T-helper 22 cell (primary cell): ENCODE results near the gene NOXO1.
"Not testable (repeated sequence)": the region's sequence is repeated elsewhere in the genome, so short reads cannot be mapped to it uniquely, and the experiment has no call there.

ENCODE experiments used
- DNase-seq: peaks from one replicate; pipeline ENCODE4 v3.0.0-alpha.2; 2020; ENCODE audit warnings: low read depth

NOXO1 gene

DNA sequence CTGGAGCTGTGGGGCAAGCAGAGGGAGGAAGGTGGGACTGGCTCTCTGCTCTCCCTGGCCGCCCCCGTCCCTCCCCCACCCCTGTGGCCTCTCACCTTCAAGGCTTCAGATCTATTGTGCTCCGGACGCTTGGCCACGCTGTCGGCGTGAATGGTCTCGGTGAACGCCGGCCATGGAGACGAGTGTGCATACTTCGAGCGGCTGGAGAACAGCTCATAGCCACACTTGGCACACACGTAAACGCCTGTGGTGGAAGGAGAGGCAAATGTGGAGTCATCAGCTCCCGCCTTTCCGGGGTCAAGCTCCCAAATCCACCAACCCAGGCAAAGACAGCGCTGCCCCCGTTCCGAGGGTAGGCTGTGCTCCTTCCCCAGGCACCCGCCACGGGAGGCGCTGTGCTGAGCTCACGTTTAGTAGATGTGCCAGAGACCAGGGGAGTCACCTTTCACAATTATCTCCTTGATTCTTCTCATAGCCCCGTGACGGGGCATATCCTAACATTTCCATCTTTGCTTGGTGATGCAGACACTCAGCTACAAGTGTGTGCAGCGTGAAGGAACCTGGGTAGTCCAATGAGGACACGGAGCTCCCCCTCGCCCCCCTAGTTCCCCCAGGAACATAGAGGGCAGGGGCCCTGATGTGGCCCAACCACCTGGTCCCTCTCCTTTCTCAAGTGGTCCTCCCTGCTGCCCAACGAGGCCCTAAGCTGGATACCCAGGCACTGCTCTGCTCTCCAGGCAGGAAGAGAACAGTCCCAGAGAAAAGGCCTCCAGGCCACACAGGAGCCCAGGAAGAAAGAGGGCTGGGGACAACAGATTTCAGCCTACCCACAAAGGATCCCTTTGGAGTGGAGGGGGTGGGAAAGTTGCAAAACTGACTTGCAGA is 39.9 kb downstream of the NOXO1 start:
- no peak for DNase-seq

DNA sequence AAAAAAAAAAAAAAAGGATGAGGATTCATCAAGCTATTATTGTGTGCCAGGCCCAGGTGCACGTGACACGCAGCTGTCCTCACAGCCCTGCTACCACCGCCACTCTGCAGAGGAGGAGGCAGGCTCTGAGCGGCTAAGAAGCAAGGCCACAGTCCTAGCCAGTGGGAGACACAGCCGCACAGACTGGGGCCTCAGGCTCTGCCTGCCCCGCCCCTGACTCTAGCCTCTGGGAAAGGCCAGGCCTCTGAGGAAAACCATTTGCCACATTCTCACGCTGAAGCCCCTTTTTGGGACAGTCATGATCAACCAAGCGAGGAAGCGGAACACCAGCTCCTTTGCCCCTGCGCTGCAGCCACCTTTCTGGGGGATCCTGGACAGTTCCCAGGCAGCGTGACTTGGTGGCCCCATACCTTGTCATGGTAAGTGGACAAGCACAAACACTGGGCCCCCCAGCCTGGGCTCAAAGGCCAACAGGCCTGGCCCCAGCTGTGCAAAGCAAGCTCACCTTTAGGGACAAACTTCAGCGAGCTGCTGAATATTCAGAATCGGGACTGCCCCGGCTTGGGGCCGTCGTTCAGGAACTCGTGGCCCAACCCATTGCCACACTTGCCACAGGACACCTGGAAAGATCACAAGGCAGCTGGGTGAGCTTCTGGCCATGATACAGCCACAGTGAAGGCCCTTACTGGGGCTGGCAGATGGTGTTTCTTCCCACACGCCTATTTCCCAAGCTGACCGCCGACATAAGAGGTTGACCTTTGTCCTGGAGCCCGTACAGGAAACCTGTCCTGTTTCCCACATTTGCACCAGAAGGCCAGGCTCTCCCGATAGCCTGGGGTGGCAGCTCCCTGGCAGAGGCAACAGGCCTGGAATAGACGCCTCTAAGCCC is 40.8 kb downstream of the NOXO1 start:
- DNase-seq: no peak

- not testable (repeated sequence) for DNase-seq
Measured at GRCh38 chr16:1939833-1940232, 41.4 kb downstream of the NOXO1 start.

DNA sequence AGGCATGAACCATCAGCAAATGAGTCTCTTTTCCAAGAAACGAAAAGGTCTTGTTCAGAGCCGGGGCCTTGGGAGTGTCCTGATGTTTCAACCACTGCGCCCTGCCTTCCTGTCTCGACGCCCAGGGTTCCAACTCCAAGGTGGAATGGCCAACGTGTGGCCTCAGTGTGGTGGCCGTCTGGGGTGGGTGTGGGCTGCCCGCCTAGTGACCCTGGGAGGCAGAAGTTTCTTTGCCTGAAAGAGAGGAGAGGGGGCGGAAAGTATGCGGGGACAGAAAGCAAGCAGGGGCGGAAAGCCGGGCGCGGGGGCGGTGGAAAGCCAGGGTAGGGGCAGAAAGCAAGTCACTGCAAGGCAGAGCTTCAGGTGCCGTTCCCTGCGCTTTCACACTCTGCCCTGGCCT is 42.4 kb downstream of the NOXO1 start:
- no peak for DNase-seq

- no peak for DNase-seq
Measured at GRCh38 chr16:1938316-1938715, 43.0 kb downstream of the NOXO1 start.

- DNase-seq: no peak
Measured at GRCh38 chr16:1936945-1937479, 44.3 kb downstream of the NOXO1 start.

DNA sequence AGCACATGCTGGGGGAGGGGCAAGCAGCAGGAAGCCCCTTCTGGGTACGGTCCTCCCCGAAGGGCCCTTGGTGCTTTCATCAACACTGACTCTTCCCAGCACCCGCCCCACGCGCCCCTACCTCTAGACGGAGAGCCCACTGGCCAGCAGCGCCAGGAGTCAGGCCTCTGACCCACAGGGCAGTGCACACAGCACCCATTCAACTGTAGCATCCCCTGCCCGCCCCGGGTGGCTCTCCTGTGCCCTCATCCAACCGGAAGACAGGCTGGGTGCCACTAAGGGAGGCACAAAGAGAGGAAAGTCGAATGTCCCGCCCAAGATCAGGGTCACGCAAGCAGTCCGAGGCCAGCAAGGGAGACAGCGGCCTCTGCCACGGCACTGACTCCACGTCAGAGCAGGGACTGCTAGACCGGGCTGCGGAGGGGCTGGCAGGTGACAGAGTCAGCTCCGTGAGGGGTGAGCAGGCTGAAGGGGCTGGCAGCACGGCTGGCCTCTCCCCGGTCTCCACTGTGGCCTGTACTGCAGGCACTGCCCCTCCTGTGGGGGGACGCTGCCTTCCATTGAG is 48.1 kb downstream of the NOXO1 start:
- DNase-seq: no peak

GRCh38 chr16:1932050-1933028 is 48.9 kb downstream of the NOXO1 start:
- DNase-seq: no peak

GRCh38 chr16:1930338-1930720 is 50.9 kb downstream of the NOXO1 start:
- DNase-seq: no peak

DNA sequence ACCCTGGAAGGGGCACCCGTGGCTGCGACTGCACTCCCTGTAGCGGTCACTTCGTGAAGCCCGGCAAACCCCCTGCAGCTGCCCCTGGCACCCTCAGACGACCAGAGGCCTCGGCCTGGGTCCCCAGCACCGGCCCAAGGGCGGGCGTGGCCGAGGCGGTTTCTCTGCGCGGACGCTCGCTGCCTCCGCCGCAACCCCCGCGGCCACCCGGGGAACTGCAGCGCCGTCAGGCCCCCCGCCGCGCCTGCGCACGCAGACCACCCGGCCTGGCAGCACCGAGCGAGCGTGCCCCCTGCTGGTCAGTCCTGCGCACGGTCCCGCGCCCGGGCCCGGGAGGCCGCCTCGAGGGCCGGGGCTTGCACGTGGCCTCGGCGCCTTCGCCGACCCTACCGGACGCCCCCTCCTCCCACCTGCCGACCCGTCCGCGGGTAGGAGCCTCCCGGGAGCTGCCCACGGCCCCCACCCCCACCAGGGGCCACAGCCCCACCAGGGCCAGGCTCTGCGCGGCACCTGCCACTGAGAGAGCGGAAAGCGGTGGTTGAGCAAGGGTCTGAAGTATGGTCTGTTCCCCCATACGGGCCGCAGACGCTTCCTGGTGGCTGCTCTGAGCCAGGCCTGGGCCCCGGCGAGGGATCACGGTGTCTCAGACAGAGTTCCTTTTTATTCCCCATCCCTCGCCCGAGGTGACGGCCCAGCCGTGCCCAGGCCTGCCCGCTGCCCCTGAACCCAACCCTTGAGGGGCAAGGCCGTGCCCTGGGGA is 51.5 kb downstream of the NOXO1 start:
- DNase-seq: peak; percentile 76

DNA sequence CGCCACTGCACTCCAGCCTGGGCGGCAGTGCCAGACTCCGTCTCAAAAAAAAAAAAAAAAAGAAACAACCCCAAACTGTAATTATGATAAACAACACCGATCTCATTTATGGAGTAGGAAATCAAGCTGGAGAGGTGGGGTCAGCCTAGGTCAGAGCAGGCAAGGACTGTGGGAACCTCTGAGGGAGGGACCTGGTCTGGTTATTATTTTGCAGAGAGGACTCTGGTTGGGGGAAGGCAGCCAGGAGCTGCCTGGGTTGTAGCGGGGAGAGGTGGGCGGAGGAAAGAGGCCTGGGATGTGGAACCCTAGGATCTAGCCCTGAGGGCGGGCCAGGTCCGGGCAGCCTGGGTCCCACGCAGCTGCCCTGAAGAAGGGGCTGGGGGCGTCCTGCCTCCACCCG is 52.2 kb downstream of the NOXO1 start:
- no peak for DNase-seq
